ENCODE data around the gene EML4.

Gene EML4

DNA sequence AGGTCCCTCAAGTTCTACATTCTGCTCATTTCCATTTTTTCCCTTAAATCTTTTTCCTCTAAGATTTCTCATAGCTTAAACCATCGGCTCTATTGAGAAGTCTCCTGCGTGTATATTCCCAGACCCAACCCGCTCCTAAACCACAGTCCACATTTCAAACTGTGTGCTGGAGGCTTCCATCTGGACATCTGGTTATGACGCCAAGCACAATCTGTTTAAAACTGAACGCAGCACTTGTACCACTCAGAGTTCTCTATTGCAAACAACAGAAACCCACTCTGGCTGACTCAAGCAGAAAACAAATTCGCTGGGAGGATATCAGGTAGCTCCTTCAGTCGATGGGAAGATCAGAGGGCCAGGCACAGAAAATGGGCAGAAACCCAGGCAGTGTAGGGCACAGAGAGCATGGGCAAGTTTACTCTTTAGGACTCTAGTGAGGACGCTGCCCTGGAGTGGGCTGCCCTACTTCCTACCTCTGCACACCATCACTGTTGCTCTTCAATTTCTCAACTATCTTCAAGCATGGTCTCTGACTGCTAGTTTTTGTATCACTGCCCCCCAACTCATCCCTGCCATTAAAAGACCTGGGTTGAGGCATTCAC, 5.6 kb upstream of the EML4 start:
- TF ChIP-seq GABPA (IDR thresholded peaks at IDR 0.05; ENCODE audit: low read depth) (no peak), SPI1 (IDR thresholded peaks at IDR 0.05; ENCODE audit: borderline replicate concordance, low read depth) (no peak), POLR2AphosphoS5 (IDR thresholded peaks at IDR 0.05; ENCODE audit: low read depth) (no peak)
- TF ChIP-seq, protein P1, sequence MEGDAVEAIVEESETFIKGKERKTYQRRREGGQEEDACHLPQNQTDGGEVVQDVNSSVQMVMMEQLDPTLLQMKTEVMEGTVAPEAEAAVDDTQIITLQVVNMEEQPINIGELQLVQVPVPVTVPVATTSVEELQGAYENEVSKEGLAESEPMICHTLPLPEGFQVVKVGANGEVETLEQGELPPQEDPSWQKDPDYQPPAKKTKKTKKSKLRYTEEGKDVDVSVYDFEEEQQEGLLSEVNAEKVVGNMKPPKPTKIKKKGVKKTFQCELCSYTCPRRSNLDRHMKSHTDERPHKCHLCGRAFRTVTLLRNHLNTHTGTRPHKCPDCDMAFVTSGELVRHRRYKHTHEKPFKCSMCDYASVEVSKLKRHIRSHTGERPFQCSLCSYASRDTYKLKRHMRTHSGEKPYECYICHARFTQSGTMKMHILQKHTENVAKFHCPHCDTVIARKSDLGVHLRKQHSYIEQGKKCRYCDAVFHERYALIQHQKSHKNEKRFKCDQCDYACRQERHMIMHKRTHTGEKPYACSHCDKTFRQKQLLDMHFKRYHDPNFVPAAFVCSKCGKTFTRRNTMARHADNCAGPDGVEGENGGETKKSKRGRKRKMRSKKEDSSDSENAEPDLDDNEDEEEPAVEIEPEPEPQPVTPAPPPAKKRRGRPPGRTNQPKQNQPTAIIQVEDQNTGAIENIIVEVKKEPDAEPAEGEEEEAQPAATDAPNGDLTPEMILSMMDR (IDR thresholded peaks at IDR 0.05; ENCODE audit: insufficient read depth, low read length): no peak
- TF ChIP-seq, protein P2, sequence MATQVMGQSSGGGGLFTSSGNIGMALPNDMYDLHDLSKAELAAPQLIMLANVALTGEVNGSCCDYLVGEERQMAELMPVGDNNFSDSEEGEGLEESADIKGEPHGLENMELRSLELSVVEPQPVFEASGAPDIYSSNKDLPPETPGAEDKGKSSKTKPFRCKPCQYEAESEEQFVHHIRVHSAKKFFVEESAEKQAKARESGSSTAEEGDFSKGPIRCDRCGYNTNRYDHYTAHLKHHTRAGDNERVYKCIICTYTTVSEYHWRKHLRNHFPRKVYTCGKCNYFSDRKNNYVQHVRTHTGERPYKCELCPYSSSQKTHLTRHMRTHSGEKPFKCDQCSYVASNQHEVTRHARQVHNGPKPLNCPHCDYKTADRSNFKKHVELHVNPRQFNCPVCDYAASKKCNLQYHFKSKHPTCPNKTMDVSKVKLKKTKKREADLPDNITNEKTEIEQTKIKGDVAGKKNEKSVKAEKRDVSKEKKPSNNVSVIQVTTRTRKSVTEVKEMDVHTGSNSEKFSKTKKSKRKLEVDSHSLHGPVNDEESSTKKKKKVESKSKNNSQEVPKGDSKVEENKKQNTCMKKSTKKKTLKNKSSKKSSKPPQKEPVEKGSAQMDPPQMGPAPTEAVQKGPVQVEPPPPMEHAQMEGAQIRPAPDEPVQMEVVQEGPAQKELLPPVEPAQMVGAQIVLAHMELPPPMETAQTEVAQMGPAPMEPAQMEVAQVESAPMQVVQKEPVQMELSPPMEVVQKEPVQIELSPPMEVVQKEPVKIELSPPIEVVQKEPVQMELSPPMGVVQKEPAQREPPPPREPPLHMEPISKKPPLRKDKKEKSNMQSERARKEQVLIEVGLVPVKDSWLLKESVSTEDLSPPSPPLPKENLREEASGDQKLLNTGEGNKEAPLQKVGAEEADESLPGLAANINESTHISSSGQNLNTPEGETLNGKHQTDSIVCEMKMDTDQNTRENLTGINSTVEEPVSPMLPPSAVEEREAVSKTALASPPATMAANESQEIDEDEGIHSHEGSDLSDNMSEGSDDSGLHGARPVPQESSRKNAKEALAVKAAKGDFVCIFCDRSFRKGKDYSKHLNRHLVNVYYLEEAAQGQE (IDR thresholded peaks at IDR 0.05; ENCODE audit: insufficient replicate concordance, low read depth): no peak
- H3K4me3 ChIP-seq (replicated peaks; ENCODE audit: insufficient read depth, low read length): no peak overlapping the region
- H3K27ac ChIP-seq (replicated peaks): no peak overlapping the region
- no peaks in the 10 kb centered on the region for H3K27me3 ChIP-seq (ENCODE audit: insufficient read depth, poor library complexity, severe bottlenecking)
- DNase-seq (ENCODE audit: low read depth in 1 of 2, low spot score in 1 of 2): no peak

DNA sequence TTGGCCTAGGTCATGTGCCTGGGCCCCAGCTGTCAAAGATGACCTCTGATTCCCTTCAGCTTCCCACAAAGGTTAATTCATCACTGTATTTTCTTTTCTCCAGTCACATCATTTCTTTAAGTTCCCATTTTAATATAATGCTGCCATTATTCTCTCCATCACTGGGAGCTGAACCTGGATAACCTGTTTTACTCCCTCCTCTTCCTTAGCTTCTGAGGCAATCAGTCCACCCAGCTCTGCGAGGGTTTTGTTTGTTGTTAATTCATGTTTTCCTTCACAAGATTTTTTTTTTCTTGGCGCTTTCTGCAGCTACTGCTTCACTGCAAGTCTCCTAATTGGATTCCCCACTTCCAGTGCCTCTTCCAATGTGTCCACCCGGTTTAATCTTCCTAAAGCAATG, 5.1 kb upstream of the EML4 start:
- TF ChIP-seq, protein P2 (IDR thresholded peaks at IDR 0.05; ENCODE audit: insufficient replicate concordance, low read depth): no peak
- TF ChIP-seq POLR2AphosphoS5 (IDR thresholded peaks at IDR 0.05; ENCODE audit: low read depth) (no peak), GABPA (IDR thresholded peaks at IDR 0.05; ENCODE audit: low read depth) (no peak), SPI1 (IDR thresholded peaks at IDR 0.05; ENCODE audit: borderline replicate concordance, low read depth) (no peak)
- TF ChIP-seq, protein P1 (IDR thresholded peaks at IDR 0.05; ENCODE audit: insufficient read depth, low read length): no peak
- DNase-seq (ENCODE audit: low read depth in 1 of 2, low spot score in 1 of 2): no peak
- H3K27me3 ChIP-seq (ENCODE audit: insufficient read depth, poor library complexity, severe bottlenecking): no peaks in the 10 kb centered on the region
- no peak overlapping the region for H3K27ac ChIP-seq (replicated peaks)
- no peak overlapping the region for H3K4me3 ChIP-seq (replicated peaks; ENCODE audit: insufficient read depth, low read length)

DNA sequence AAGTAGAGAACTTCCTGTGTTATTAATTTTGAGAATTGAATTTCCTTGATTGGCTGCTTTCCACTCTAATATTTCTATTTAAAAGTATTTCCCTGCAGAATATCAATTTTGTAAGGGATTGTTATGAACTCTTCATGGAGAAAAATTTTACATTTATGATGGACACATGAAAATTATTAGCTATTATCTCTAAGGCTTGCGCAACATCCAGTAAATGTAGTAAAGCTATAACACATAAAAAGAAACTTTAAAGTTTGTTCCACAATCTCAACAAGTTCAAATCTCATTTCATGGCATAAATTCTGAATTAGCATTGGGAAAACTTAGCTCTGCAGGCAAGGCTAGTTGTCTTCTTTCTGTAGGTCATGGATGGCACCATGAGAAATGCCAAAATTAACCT, 4.2 kb upstream of the EML4 start:
- no peak overlapping the region for H3K27ac ChIP-seq (replicated peaks)
- H3K27me3 ChIP-seq (ENCODE audit: insufficient read depth, poor library complexity, severe bottlenecking): no peaks in the 10 kb centered on the region
- no peak overlapping the region for H3K4me3 ChIP-seq (replicated peaks; ENCODE audit: insufficient read depth, low read length)
- TF ChIP-seq, protein P1 (IDR thresholded peaks at IDR 0.05; ENCODE audit: insufficient read depth, low read length): no peak
- TF ChIP-seq, protein P2 (IDR thresholded peaks at IDR 0.05; ENCODE audit: insufficient replicate concordance, low read depth): no peak
- TF ChIP-seq POLR2AphosphoS5 (IDR thresholded peaks at IDR 0.05; ENCODE audit: low read depth) (no peak), SPI1 (IDR thresholded peaks at IDR 0.05; ENCODE audit: borderline replicate concordance, low read depth) (no peak), GABPA (IDR thresholded peaks at IDR 0.05; ENCODE audit: low read depth) (no peak)
- no peak for DNase-seq (ENCODE audit: low read depth in 1 of 2, low spot score in 1 of 2)
